ENCODE data around the gene ABCB6. TPM values are rescaled to one million over a fixed set of nuclear protein-coding genes. Genes with fewer than 3 reads are reported as not detected.

ABCB6 gene
- total and polyA plus RNA-seq, 2 experiments from 2014 or later = 37.7 to 59.5 TPM

- H3K4me3 ChIP-seq = no peak overlapping the region
- no peak overlapping the region for H3K4me2 ChIP-seq
- DNase-seq (ENCODE audit: low spot score) = no peak
- no peaks in the 10 kb centered on the region for H3K36me3 ChIP-seq (replicated peaks; ENCODE audit: insufficient read depth, low read depth)
- H3K79me2 ChIP-seq = peaks cover 13% of the 10 kb centered on the region
- no peaks in the 10 kb centered on the region for H4K20me1 ChIP-seq (ENCODE audit: insufficient read depth, poor library complexity, severe bottlenecking)
- no peaks in the 10 kb centered on the region for H3K27me3 ChIP-seq
- no peaks in the 10 kb centered on the region for H3K9me2 ChIP-seq (replicated peaks; ENCODE audit: insufficient read depth)
- TF ChIP-seq CTCF (IDR thresholded peaks at IDR 0.05; ENCODE audit: poor library complexity) (no peak), EZH2phosphoT487 (IDR thresholded peaks at IDR 0.05; ENCODE audit: low read depth, severe bottlenecking, unreplicated experiment) (no peak), EZH2 (IDR thresholded peaks at IDR 0.05; ENCODE audit: borderline replicate concordance) (no peak)
- H3K27ac ChIP-seq = no peak overlapping the region
- no peaks in the 10 kb centered on the region for H3K9me3 ChIP-seq (ENCODE audit: low read depth)
- no peak overlapping the region for H2AFZ ChIP-seq
- peaks cover 10% of the 10 kb centered on the region for H3K4me1 ChIP-seq (ENCODE audit: insufficient read depth)
- 93% methylated on average over 6 of the region's 6 CpGs for WGBS (ENCODE audit: low lambda C conversion rate, missing lambda C conversion rate)
Measured at GRCh38 chr2:219214786-219215185, 4.0 kb downstream of the ABCB6 start.

- no peaks in the 10 kb centered on the region for H3K36me3 ChIP-seq (replicated peaks; ENCODE audit: insufficient read depth, low read depth)
- H3K4me2 ChIP-seq = no peak overlapping the region
- no peaks in the 10 kb centered on the region for H4K20me1 ChIP-seq (ENCODE audit: insufficient read depth, poor library complexity, severe bottlenecking)
- no peak overlapping the region for H2AFZ ChIP-seq
- H3K79me2 ChIP-seq = peaks cover 13% of the 10 kb centered on the region
- no peaks in the 10 kb centered on the region for H3K9me2 ChIP-seq (replicated peaks; ENCODE audit: insufficient read depth)
- H3K4me3 ChIP-seq = no peak overlapping the region
- DNase-seq (ENCODE audit: low spot score) = no peak
- WGBS (ENCODE audit: low lambda C conversion rate, missing lambda C conversion rate) = 98% methylated on average over 15 of the region's 15 CpGs
- TF ChIP-seq EZH2 (IDR thresholded peaks at IDR 0.05; ENCODE audit: borderline replicate concordance) (no peak), EZH2phosphoT487 (IDR thresholded peaks at IDR 0.05; ENCODE audit: low read depth, severe bottlenecking, unreplicated experiment) (no peak), CTCF (IDR thresholded peaks at IDR 0.05; ENCODE audit: poor library complexity) (no peak)
- no peaks in the 10 kb centered on the region for H3K9me3 ChIP-seq (ENCODE audit: low read depth)
- H3K27ac ChIP-seq = no peak overlapping the region
- peaks cover 5% of the 10 kb centered on the region for H3K4me1 ChIP-seq (ENCODE audit: insufficient read depth)
- no peaks in the 10 kb centered on the region for H3K27me3 ChIP-seq
Measured at GRCh38 chr2:219214141-219214540, 4.6 kb downstream of the ABCB6 start.

- Histone ChIP-seq H3K27me3 (no peaks in the 10 kb centered on the region), H3K4me3 (no peak overlapping the region), H3K9me3 (ENCODE audit: low read depth) (no peaks in the 10 kb centered on the region), H2AFZ (no peak overlapping the region), H3K79me2 (peaks cover 13% of the 10 kb centered on the region), H3K4me1 (ENCODE audit: insufficient read depth) (peaks cover 3% of the 10 kb centered on the region), H3K4me2 (no peak overlapping the region), H3K36me3 (replicated peaks; ENCODE audit: insufficient read depth, low read depth) (no peaks in the 10 kb centered on the region), H3K9me2 (replicated peaks; ENCODE audit: insufficient read depth) (no peaks in the 10 kb centered on the region), H3K27ac (no peak overlapping the region), H4K20me1 (ENCODE audit: insufficient read depth, poor library complexity, severe bottlenecking) (peaks cover 3% of the 10 kb centered on the region)
- DNase-seq (ENCODE audit: low spot score) = no peak
- TF ChIP-seq EZH2phosphoT487 (IDR thresholded peaks at IDR 0.05; ENCODE audit: low read depth, severe bottlenecking, unreplicated experiment) (no peak), EZH2 (IDR thresholded peaks at IDR 0.05; ENCODE audit: borderline replicate concordance) (no peak), CTCF (IDR thresholded peaks at IDR 0.05; ENCODE audit: poor library complexity) (no peak)
- 97% methylated on average over 10 of the region's 10 CpGs for WGBS (ENCODE audit: low lambda C conversion rate, missing lambda C conversion rate)
Measured at GRCh38 chr2:219213486-219214071, 5.2 kb downstream of the ABCB6 start.

Measured in hepatocyte (in vitro differentiated cells).